MM.1S (cell line): ENCODE results near the gene LYSMD2.

Experiments
- DNase-seq: peaks from one replicate; pipeline ENCODE4 v3.0.0-alpha.2; 2015
- H2AFZ ChIP-seq: fragments of 300-600 bp; sonication (generic); 2 replicates; pipeline ENCODE4 v1.6.0; 2016; ENCODE audit warnings: antibody characterized with exemption, low read length
- H3F3A ChIP-seq: fragments of 300-600 bp; sonication (generic); 2 replicates; pipeline ENCODE4 v1.6.1; 2016; ENCODE audit warnings: mild to moderate bottlenecking, antibody characterized with exemption, low read length, moderate library complexity, mixed read lengths; ENCODE audit not compliant: insufficient read depth
- H3K27ac ChIP-seq: fragments of 300-600 bp; sonication (generic); 2 replicates; pipeline ENCODE4 v1.5.1; 2016; ENCODE audit warnings: mild to moderate bottlenecking, low read length
- H3K27me3 ChIP-seq: fragments of 300-600 bp; sonication (generic); replicated peaks from 2 replicates; pipeline ENCODE4 v1.6.0; 2016; ENCODE audit warnings: low read length; ENCODE audit not compliant: insufficient read depth
- H3K36me3 ChIP-seq: fragments of 300-600 bp; sonication (generic); replicated peaks from 2 replicates; pipeline ENCODE4 v1.6.1; 2016; ENCODE audit warnings: mild to moderate bottlenecking, low read length, mixed read lengths; ENCODE audit not compliant: insufficient read depth
- H3K4me1 ChIP-seq: fragments of 300-600 bp; sonication (generic); 2 replicates; pipeline ENCODE4 v1.6.1; 2016; ENCODE audit warnings: low read length, mixed read lengths
- H3K4me2 ChIP-seq: fragments of 300-600 bp; sonication (generic); 2 replicates; pipeline ENCODE4 v1.6.0; 2016; ENCODE audit warnings: low read depth, low read length
- H3K4me3 ChIP-seq: fragments of 300-600 bp; sonication (generic); 2 replicates; pipeline ENCODE4 v1.5.1; 2016; ENCODE audit warnings: low read length, mixed read lengths
- H3K79me2 ChIP-seq: fragments of 300-600 bp; sonication (generic); 2 replicates; pipeline ENCODE4 v1.6.1; 2016; ENCODE audit warnings: mixed run types, low read length, mixed read lengths
- H3K9ac ChIP-seq: fragments of 300-600 bp; sonication (generic); 2 replicates; pipeline ENCODE4 v1.6.1; 2016; ENCODE audit warnings: low read length, mixed read lengths
- H3K9me2 ChIP-seq: fragments of 300-600 bp; sonication (generic); replicated peaks from 2 replicates; pipeline ENCODE4 v1.6.1; 2016; ENCODE audit warnings: mild to moderate bottlenecking, low read length, mixed read lengths; ENCODE audit not compliant: insufficient read depth
- H3K9me3 ChIP-seq: fragments of 300-600 bp; sonication (generic); replicated peaks from 2 replicates; pipeline ENCODE4 v1.6.1; 2016; ENCODE audit warnings: mild to moderate bottlenecking, low read length, mixed read lengths; ENCODE audit not compliant: insufficient read depth
- H4K20me1 ChIP-seq: fragments of 300-600 bp; sonication (generic); 2 replicates; pipeline ENCODE4 v1.6.1; 2016; ENCODE audit warnings: mild to moderate bottlenecking, low read length, moderate library complexity, mixed read lengths; ENCODE audit not compliant: insufficient read depth
- EZH2 ChIP-seq: fragments of 300-600 bp; sonication (generic); optimal IDR thresholded peaks from 2 replicates; pipeline ENCODE3; 2017; ENCODE audit warnings: low read depth, mild to moderate bottlenecking, antibody characterized with exemption, low read length, mixed read lengths
- EZH2phosphoT487 ChIP-seq: fragments of 300-600 bp; sonication (generic); IDR thresholded peaks from 2 replicates; pipeline ENCODE4 v1.6.1; 2018; ENCODE audit warnings: antibody characterized with exemption, low read length
- TF ChIP-seq, protein P1 (sequence below): fragments of 300-600 bp; sonication (generic); IDR thresholded peaks from 2 replicates; pipeline ENCODE4 v1.5.1; 2016; ENCODE audit warnings: antibody characterized with exemption, low read length, mixed read lengths

Gene LYSMD2

DNA sequence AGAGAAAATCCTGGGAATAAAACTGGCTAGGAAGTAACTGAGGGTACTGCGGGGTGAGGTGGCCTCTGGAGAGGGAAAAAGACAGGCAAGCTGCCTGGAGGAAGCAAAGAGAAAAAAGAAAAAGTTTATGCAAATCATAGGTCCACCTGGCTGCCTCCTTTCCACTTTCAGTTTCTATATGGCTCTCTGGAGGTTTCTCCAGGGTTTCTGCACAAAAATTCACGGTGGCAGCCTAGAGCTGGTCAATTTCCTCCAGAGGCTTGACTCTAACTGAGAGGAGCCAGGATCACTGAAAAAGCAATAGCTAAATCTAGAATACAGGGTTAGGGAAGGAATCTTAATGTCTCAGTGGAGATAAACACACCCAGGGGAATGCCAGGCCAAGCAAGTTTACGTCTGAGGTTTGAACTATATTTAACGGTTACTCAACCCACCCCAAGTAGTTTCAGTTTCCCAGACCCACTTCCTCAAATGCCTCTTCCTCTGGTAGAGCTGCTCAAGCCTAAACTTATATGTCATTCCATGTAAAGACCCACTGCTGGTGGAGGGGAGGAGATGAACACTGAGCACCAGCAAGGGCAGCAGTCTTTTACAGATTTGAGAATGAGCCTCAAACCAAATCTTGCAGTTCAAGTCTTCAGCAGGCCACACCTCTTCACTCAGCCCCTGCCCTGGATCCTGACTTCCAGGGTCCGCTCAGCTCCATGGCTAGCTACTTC is 5.7 kb downstream of the LYSMD2 start:
- Histone ChIP-seq H3K27ac (peak overlapping the region; percentile 36; the same call in 1 of the 2 replicates), H3K36me3 (no peaks in the 10 kb centered on the region), H4K20me1 (no peaks in the 10 kb centered on the region), H3K4me1 (peaks cover 24% of the 10 kb centered on the region), H3K9me2 (no peaks in the 10 kb centered on the region), H3K79me2 (no peaks in the 10 kb centered on the region), H3K4me3 (peak overlapping the region; percentile 54), H3F3A (no peaks in the 10 kb centered on the region), H3K9me3 (no peaks in the 10 kb centered on the region), H3K27me3 (peaks cover 65% of the 10 kb centered on the region), H2AFZ (peak overlapping the region; percentile 29; the same call in 1 of the 2 replicates), H3K9ac (no peak overlapping the region), H3K4me2 (peak overlapping the region; percentile 91)
- DNase-seq, result peak; percentile 61
- TF ChIP-seq EZH2phosphoT487 (no peak), EZH2 (no peak)
- TF ChIP-seq, protein P1, sequence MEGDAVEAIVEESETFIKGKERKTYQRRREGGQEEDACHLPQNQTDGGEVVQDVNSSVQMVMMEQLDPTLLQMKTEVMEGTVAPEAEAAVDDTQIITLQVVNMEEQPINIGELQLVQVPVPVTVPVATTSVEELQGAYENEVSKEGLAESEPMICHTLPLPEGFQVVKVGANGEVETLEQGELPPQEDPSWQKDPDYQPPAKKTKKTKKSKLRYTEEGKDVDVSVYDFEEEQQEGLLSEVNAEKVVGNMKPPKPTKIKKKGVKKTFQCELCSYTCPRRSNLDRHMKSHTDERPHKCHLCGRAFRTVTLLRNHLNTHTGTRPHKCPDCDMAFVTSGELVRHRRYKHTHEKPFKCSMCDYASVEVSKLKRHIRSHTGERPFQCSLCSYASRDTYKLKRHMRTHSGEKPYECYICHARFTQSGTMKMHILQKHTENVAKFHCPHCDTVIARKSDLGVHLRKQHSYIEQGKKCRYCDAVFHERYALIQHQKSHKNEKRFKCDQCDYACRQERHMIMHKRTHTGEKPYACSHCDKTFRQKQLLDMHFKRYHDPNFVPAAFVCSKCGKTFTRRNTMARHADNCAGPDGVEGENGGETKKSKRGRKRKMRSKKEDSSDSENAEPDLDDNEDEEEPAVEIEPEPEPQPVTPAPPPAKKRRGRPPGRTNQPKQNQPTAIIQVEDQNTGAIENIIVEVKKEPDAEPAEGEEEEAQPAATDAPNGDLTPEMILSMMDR, result no peak

DNA sequence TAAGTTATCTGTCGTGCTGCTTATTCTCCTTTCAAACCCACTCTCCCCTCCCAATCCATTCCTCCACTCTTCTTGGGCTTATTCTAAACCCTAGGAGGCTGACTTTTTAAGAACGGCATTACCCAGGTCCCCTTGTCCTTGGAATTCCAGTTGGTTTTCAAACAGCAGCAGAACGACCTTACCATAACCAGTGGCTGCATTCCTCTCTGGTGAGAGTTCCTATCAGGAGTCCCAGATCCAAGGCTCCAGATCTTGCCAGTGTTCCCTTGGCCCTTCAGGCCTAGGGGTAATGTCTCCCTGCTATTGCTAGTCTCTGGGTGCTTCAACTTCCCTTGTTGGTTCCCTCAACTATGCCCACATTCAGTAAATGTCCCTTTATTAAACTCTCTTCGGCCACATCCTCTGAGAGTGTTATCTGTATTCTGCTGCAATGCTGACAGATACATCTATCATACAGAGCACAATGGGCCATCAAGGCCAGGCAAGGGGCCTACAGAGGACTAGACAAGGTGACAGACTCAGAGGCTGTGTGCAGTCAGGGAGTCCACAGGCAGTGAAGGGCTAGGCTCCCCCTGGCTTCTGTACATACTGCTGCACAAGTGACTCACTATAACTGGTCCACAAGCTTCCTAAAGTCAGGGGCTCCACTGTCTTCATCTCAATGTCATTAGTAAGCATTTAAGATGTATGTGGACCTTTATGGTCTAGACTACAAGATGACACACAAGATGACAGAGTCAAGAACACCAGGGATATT is 10.1 kb downstream of the LYSMD2 start:
- H3K27ac ChIP-seq, result no peak overlapping the region
- peaks cover 14% of the 10 kb centered on the region for H3K4me1 ChIP-seq

DNA sequence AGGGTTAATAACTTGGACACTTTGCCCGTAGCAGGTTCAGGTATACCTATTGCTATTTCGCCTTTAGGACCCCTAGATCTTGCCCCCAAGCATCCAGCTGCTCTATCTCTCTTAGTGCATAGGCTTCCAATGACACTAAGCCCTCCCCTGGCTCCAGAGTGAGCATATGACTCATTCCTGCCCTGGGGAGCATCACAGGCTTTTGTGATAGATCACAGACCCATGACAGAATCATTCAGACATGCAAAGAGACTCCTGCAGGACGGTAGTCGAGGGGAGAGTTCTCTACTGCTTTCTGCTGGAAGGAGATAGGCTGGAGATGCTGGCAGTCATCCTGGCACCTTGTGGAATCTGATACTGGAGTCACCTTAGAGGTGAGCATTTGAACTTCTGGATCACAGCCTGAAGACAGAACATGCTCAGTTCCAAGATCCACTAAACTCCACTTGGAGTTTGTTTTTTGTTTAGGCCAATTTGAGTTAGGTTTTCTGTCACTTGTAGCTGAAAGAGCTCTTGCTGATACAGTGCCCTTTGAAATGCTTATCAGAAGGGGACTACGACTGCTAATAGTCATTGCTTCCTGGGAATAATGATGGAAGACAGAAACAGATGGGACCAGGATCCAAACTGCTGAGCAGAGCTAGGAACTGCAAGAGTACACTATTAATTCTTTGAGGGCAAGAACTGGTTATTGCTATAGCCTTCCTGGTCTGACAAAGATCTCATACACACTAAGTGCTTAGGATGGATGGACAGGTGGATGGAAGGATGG is 11.0 kb downstream of the LYSMD2 start:
- Histone ChIP-seq H3F3A (no peaks in the 10 kb centered on the region), H3K4me2 (no peak overlapping the region), H3K9me2 (no peaks in the 10 kb centered on the region), H3K9ac (no peak overlapping the region), H3K36me3 (no peaks in the 10 kb centered on the region), H3K27ac (no peak overlapping the region), H3K4me3 (no peak overlapping the region), H2AFZ (no peak overlapping the region), H3K27me3 (peaks cover 28% of the 10 kb centered on the region), H4K20me1 (no peaks in the 10 kb centered on the region), H3K9me3 (no peaks in the 10 kb centered on the region), H3K4me1 (peaks cover 9% of the 10 kb centered on the region), H3K79me2 (no peaks in the 10 kb centered on the region)
- TF ChIP-seq EZH2, result no peak
- TF ChIP-seq, protein P1, result no peak
- no peak for TF ChIP-seq EZH2phosphoT487
- no peak for DNase-seq

More for the DNA sequence above, 10.1 kb downstream of the LYSMD2 start:
- H2AFZ ChIP-seq, result no peak overlapping the region
- no peaks in the 10 kb centered on the region for H4K20me1 ChIP-seq
- H3K4me2 ChIP-seq, result no peak overlapping the region
- no peaks in the 10 kb centered on the region for H3K36me3 ChIP-seq
- TF ChIP-seq, protein P1, result no peak
- TF ChIP-seq EZH2phosphoT487 (no peak), EZH2 (no peak)
- no peaks in the 10 kb centered on the region for H3K9me2 ChIP-seq
- no peaks in the 10 kb centered on the region for H3K9me3 ChIP-seq
- no peaks in the 10 kb centered on the region for H3K79me2 ChIP-seq
- no peak overlapping the region for H3K9ac ChIP-seq
- H3K27me3 ChIP-seq, result peaks cover 31% of the 10 kb centered on the region
- no peak overlapping the region for H3K4me3 ChIP-seq
- DNase-seq, result no peak
- no peaks in the 10 kb centered on the region for H3F3A ChIP-seq
